Measurements from ENCODE around the gene DFFB. TPM values are rescaled to one million over a fixed set of nuclear protein-coding genes. Genes with fewer than 3 reads are reported as not detected.

Gene DFFB
- total and polyA plus RNA-seq, 2 of the 13 experiments (the other 11 are each of a cell fraction or from before 2014, with no cell fraction given), result 4.6 to 9.3 TPM

DNA sequence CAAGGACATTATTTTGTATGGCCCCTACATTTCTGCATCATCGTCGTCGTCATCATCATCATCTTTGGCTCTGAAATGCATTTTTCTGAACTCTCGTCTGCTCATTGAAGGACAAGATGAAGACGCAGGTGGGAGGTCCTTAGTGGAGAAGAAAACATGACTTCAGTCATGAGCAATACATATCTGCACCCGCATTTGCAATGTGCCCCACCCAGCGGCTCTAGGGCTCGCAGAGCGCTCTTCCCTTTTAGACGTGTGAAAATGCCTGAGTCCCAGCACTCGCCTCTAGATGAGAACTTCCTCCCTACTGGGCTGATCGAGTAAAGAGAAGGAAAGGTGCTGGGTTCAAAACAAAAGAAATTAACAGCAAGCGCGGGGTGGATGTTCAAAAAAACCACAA, 32.7 kb downstream of the DFFB start:
- FAIRE-seq (no peak), DNase-seq (ENCODE audit: low spot score) (no peak), ATAC-seq (no peak)
- H3K79me2 ChIP-seq (ENCODE audit: insufficient read depth, low read length), result peaks cover 19% of the 10 kb centered on the region
- in situ Hi-C loops (cut with HindIII; ENCODE audit: extremely low pct_ligation_motif_present, low pct_unique_long_range_greater_than_20kb) (no loop called here), intact Hi-C loops (cut with micrococcal nuclease; ENCODE audit: unreplicated experiment) (no loop called here)
- TF ChIP-seq ZNF335 (CRISPR knock-in tag; IDR thresholded peaks at IDR 0.05) (no peak), ZNF547 (CRISPR knock-in tag; IDR thresholded peaks at IDR 0.05) (no peak), KDM5B (CRISPR knock-in tag; IDR thresholded peaks at IDR 0.05; ENCODE audit: borderline replicate concordance) (no peak), KLF15 (CRISPR knock-in tag; IDR thresholded peaks at IDR 0.05; ENCODE audit: borderline replicate concordance) (no peak), SRY (CRISPR knock-in tag; IDR thresholded peaks at IDR 0.05) (no peak)
- TF ChIP-seq, protein P1, sequence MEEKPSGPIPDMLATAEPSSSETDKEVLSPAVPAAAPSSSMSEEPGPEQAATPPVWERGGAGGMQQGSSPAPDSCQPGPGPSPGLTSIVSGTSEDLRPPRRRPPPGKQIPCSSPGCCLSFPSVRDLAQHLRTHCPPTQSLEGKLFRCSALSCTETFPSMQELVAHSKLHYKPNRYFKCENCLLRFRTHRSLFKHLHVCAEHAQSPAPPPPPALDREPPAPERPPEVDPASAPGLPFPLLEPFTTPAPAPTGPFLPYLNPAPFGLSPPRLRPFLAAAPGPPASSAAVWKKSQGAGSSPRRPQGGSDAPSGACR (CRISPR knock-in tag; IDR thresholded peaks at IDR 0.05), result no peak
- H3K27ac ChIP-seq (ENCODE audit: extremely low read length, insufficient read depth, low read length), result no peak overlapping the region
- H3K4me1 ChIP-seq (ENCODE audit: insufficient read depth, low read length), result no peaks in the 10 kb centered on the region
- CTCF ChIA-PET (ENCODE audit: low intra/inter-chr PET ratio, low total read pairs), result no interaction called here
- POLR2A ChIA-PET, result interaction anchor here (0.7 kb wide), 1 partner anchor 11 kb away, joined by 4 read pairs; no protein-coding TSS in a partner anchor
- no peaks in the 10 kb centered on the region for H4K20me1 ChIP-seq (ENCODE audit: insufficient read depth, low read length)
- no peaks in the 10 kb centered on the region for H3K9me3 ChIP-seq (ENCODE audit: low read length)
- WGBS (ENCODE audit: low lambda C conversion rate), result 99% methylated on average over 14 of the region's 14 CpGs
- BruUV-seq (replicated peaks), result no TSS peak
- H2AFZ ChIP-seq (ENCODE audit: low read length), result no peak overlapping the region
- H3K27me3 ChIP-seq (ENCODE audit: control insufficient read depth in 1 of 2, insufficient read depth in 2 of 2, low read length in 2 of 2), result no peaks in the 10 kb centered on the region
- H3K4me2 ChIP-seq (ENCODE audit: low read depth, low read length), result no peak overlapping the region
- H3K4me3 ChIP-seq (replicated peaks in 1 of 3; ENCODE audit: insufficient read depth in 1 of 3, low read depth in 2 of 3, low read length in 3 of 3), result no peak overlapping the region
- H3K9ac ChIP-seq (ENCODE audit: insufficient read depth, low read depth, low read length), result no peak overlapping the region
- peaks cover 23 to 39% of the 10 kb centered on the region in 2 experiments; a peak in 4 of 5 replicates for H3K36me3 ChIP-seq (replicated peaks in 1 of 2; ENCODE audit: control insufficient read depth in 1 of 2, insufficient read depth in 2 of 2, low read length in 2 of 2)

DNA sequence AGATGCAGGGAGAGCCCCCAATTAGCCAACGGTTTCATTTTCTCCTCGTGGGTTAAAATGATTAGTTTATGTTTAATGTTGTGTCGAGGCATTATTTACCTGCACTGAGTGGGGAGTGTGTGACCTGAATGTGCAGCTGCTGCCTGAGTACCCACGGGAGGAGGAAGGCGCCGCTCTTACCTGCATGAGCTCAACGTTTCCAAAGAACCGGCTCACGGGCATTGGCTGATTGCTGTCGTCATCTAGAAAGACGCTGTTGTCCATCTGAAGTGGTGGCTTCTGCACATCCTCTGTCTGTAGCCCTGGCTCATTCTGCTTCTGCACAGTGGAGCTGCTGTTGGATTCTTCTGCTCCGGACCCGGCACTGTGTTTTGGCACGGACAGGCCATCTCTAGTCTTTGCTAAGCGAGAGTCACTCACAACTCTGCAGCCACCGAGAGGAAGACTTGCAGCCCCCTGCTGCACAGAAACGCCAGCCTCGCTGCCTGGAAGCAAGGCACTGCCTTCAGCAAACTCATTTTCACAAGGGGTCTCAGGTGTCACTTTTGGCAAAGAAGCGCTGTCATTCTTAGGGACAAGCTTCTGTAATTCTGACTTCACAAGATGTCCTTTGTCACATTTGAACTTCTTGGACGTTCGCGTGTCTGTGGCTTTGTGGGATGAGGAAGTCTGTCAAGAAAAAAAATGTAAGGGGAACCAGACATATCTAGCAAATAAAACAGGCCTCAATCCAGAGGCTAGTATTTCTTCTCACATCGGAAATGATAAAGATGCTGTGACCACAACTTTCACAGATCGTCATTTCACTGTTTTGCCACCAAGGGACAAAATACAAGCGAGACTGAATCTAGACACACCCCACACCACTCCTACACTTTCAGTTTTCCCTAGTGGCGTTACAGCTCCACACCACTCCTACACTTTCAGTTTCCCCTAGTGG, 33.4 kb downstream of the DFFB start:
- intact Hi-C loops (cut with micrococcal nuclease; ENCODE audit: unreplicated experiment), result no loop called here
- no peak for ATAC-seq
- CTCF ChIA-PET (ENCODE audit: low intra/inter-chr PET ratio, low total read pairs), result no interaction called here
- H4K20me1 ChIP-seq (ENCODE audit: insufficient read depth, low read length), result no peaks in the 10 kb centered on the region
- no peak overlapping the region for H3K4me3 ChIP-seq (replicated peaks in 1 of 3; ENCODE audit: insufficient read depth in 1 of 3, low read depth in 2 of 3, low read length in 3 of 3)
- H3K27ac ChIP-seq (ENCODE audit: extremely low read length, insufficient read depth, low read length), result no peak overlapping the region
- in situ Hi-C loops (cut with HindIII; ENCODE audit: extremely low pct_ligation_motif_present, low pct_unique_long_range_greater_than_20kb), result no loop called here
- H3K4me1 ChIP-seq (ENCODE audit: insufficient read depth, low read length), result no peaks in the 10 kb centered on the region
- no peak overlapping the region for H2AFZ ChIP-seq (ENCODE audit: low read length)
- 93% methylated on average over 26 of the region's 26 CpGs for WGBS (ENCODE audit: low lambda C conversion rate)
- H3K4me2 ChIP-seq (ENCODE audit: low read depth, low read length), result no peak overlapping the region
- DNase-seq (ENCODE audit: low spot score), result no peak
- H3K9me3 ChIP-seq (ENCODE audit: low read length), result no peaks in the 10 kb centered on the region
- H3K79me2 ChIP-seq (ENCODE audit: insufficient read depth, low read length), result peaks cover 26% of the 10 kb centered on the region
- TF ChIP-seq, protein P2, sequence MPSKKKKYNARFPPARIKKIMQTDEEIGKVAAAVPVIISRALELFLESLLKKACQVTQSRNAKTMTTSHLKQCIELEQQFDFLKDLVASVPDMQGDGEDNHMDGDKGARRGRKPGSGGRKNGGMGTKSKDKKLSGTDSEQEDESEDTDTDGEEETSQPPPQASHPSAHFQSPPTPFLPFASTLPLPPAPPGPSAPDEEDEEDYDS (CRISPR knock-in tag; IDR thresholded peaks at IDR 0.05), result no peak
- TF ChIP-seq, protein P3, sequence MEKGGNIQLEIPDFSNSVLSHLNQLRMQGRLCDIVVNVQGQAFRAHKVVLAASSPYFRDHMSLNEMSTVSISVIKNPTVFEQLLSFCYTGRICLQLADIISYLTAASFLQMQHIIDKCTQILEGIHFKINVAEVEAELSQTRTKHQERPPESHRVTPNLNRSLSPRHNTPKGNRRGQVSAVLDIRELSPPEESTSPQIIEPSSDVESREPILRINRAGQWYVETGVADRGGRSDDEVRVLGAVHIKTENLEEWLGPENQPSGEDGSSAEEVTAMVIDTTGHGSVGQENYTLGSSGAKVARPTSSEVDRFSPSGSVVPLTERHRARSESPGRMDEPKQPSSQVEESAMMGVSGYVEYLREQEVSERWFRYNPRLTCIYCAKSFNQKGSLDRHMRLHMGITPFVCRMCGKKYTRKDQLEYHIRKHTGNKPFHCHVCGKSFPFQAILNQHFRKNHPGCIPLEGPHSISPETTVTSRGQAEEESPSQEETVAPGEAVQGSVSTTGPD (CRISPR knock-in tag; IDR thresholded peaks at IDR 0.05), result no peak
- no peak for TF ChIP-seq HCFC1 (IDR thresholded peaks at IDR 0.05; ENCODE audit: low read depth, low read length)
- no peak for TF ChIP-seq AKAP8 (CRISPR knock-in tag; IDR thresholded peaks at IDR 0.05)
- TF ChIP-seq ZBTB21 (CRISPR knock-in tag; IDR thresholded peaks at IDR 0.05), result no peak
- no peak for TF ChIP-seq MBNL3 (CRISPR knock-in tag; conservative IDR thresholded peaks at IDR 0.05)
- no peak overlapping the region for H3K9ac ChIP-seq (ENCODE audit: insufficient read depth, low read depth, low read length)
- no peaks in the 10 kb centered on the region for H3K27me3 ChIP-seq (ENCODE audit: control insufficient read depth in 1 of 2, insufficient read depth in 2 of 2, low read length in 2 of 2)
- peaks cover 25 to 45% of the 10 kb centered on the region in 2 experiments; a peak in 4 of 5 replicates for H3K36me3 ChIP-seq (replicated peaks in 1 of 2; ENCODE audit: control insufficient read depth in 1 of 2, insufficient read depth in 2 of 2, low read length in 2 of 2)
- no TSS peak for BruUV-seq (replicated peaks)
- FAIRE-seq, result no peak
- POLR2A ChIA-PET, result interaction anchor here (0.7 kb wide), 1 partner anchor 10 kb away, joined by 4 read pairs; no protein-coding TSS in a partner anchor

Data from HepG2 (cell line).